A673 (cell line): ENCODE results near the gene KIT.

ENCODE experiments used
- CTCF ChIP-seq: fragments of 300-800, 200-600 bp; sonication (generic); conservative IDR thresholded peaks from 2 replicates; pipeline ENCODE4 v1.5.1; 2017; ENCODE audit warnings: low read depth, mild to moderate bottlenecking, antibody characterized with exemption, low read length, moderate library complexity, mixed read lengths
- EZH2 ChIP-seq: fragments of 200-600 bp; sonication (generic); IDR thresholded peaks from 2 replicates; pipeline ENCODE4 v1.6.1; 2017; ENCODE audit warnings: borderline replicate concordance, low read depth, mild to moderate bottlenecking, mixed read lengths, antibody characterized with exemption, low read length; ENCODE audit not compliant: poor library complexity, severe bottlenecking

DNA sequence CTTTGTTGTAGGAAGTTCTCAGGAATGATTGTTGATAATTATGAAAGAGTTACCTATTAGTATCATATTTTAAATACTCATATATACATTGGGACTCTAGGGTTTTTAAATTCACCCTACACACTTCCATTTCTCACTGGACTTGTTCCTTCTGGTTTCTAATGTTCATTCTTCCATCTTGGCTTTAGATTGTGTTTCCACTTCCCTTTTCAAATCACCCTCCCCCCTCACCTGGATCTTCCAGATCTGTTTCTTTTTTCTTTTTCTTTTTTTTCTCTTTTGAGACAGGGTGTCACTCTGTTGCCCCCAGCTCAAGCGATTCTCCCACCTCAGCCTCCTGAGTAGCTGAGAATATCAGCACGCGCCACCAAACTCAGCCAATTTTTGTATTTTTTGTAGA is 6.7 kb upstream of the KIT start:
- TF ChIP-seq CTCF (no peak), EZH2 (no peak)
